Coronary artery (tissue), 2 donors: Measurements from ENCODE around the gene ZNF385B.

Source experiments
- DNase-seq: peaks from one replicate; pipeline ENCODE4 v3.0.0-alpha.2; 2017; ENCODE audit warnings: low spot score
- H3K27ac ChIP-seq, 2 donors: fragments of 200-600 bp; sonication (generic); one replicate each; pipeline ENCODE4 v1.5.1; 2016 to 2019
- H3K4me3 ChIP-seq: fragments of 200-600 bp; sonication (generic); 2 replicates; pipeline ENCODE4 v1.5.1; 2016; ENCODE audit warnings: mild to moderate bottlenecking, moderate library complexity
- TF ChIP-seq, protein P1 (sequence below): fragments of 200-600 bp; sonication (generic); IDR thresholded peaks from one replicate; pipeline ENCODE4 v1.5.1; 2019; ENCODE audit warnings: antibody characterized with exemption

ZNF385B gene

DNA sequence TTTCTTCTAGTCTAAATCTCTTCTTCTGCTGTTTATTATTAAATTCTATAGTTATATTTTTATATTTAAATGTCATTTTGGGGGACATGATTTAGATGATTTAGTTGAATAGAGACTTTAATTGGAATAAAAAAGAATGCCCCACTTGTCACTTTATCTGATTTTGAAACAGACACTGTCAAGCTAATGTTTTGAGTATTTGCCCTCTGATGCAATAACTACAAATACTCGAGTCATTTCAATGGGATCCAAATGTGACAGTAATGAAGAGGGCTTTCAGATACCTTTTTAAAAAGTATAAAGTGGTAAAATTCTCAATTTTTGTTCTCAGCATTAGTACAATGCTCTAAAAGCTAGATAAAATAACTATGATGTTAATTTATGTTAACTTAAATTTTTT lies 339.5 kb downstream of the ZNF385B start:
- H3K27ac ChIP-seq = no peak overlapping the region
- TF ChIP-seq, protein P1, sequence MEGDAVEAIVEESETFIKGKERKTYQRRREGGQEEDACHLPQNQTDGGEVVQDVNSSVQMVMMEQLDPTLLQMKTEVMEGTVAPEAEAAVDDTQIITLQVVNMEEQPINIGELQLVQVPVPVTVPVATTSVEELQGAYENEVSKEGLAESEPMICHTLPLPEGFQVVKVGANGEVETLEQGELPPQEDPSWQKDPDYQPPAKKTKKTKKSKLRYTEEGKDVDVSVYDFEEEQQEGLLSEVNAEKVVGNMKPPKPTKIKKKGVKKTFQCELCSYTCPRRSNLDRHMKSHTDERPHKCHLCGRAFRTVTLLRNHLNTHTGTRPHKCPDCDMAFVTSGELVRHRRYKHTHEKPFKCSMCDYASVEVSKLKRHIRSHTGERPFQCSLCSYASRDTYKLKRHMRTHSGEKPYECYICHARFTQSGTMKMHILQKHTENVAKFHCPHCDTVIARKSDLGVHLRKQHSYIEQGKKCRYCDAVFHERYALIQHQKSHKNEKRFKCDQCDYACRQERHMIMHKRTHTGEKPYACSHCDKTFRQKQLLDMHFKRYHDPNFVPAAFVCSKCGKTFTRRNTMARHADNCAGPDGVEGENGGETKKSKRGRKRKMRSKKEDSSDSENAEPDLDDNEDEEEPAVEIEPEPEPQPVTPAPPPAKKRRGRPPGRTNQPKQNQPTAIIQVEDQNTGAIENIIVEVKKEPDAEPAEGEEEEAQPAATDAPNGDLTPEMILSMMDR = no peak
- no peak for DNase-seq

GRCh38 chr2:179518830-179519229 lies 342.6 kb downstream of the ZNF385B start:
- no peak overlapping the region for H3K27ac ChIP-seq
- TF ChIP-seq, protein P1 = no peak
- no peak for DNase-seq
- H3K4me3 ChIP-seq = no peak overlapping the region

More for the DNA sequence above, 339.5 kb downstream of the ZNF385B start:
- H3K4me3 ChIP-seq = no peak overlapping the region

GRCh38 chr2:179513181-179513580 lies 348.2 kb downstream of the ZNF385B start:
- Histone ChIP-seq H3K27ac (no peak overlapping the region), H3K4me3 (no peak overlapping the region)
- DNase-seq = no peak
- TF ChIP-seq, protein P1 = no peak

DNA sequence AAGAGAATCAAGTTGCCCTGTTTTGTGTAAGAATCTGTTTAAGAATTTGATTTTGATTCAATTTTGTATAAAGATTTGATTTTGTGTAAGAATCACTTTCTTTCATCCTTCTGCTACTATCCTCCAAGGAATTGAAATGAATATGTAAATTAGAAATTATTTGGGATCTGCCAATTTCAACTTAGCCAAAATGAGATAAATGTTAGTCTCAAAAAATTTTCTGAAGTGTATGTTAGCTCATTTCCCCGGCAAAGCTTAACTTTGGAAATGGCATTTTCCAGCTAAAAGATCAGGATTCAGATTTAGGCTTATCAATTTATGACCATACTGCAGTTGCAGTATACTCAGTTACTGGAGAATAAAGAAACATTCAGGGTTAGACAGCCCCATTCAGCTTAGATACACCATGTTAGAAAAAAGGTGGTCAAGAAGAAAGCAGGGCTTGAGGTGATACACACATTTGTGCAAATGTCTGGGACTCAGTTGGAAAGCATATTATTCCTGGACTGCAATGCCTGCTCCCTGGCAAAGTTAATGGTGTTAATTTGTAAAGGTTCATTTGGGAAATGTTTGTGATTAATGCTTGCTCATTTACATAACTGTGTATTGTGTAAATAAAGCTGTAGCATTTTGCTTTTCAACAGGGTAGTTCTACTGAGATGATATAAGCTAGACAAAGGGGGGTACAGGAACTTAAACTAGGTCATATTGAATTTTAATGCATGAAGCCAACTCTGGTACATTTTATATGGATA lies 349.0 kb downstream of the ZNF385B start:
- Histone ChIP-seq H3K27ac (no peak overlapping the region), H3K4me3 (no peak overlapping the region)
- no peak for DNase-seq
- TF ChIP-seq, protein P1 = no peak

GRCh38 chr2:179511105-179511789 lies 350.2 kb downstream of the ZNF385B start:
- H3K4me3 ChIP-seq = no peak overlapping the region
- DNase-seq = no peak

DNA sequence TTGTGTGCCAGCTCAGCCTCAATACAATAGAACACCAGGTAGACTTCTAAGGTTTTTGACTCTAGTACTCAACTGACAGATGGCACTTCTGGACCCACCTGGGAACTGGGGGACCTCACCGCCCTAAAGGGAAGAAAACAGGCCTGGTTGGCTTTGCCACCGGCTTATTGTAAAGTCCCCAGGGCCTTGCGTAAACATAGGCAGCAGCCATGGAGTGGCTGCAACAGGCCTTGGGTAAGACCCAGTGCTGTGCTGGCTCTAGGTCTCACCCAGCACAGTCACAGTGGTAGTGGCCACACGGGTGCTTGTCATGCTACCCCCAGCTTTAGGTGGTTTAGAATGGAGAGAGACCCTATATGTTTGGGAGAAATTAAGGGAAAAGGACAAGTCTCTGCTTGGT lies 366.1 kb downstream of the ZNF385B start:
- Histone ChIP-seq H3K27ac (no peak overlapping the region), H3K4me3 (no peak overlapping the region)
- DNase-seq = no peak
- TF ChIP-seq, protein P1 = no peak

More at GRCh38 chr2:179511105-179511789, 350.2 kb downstream of the ZNF385B start:
- no peak overlapping the region for H3K27ac ChIP-seq
- TF ChIP-seq, protein P1 = no peak

DNA sequence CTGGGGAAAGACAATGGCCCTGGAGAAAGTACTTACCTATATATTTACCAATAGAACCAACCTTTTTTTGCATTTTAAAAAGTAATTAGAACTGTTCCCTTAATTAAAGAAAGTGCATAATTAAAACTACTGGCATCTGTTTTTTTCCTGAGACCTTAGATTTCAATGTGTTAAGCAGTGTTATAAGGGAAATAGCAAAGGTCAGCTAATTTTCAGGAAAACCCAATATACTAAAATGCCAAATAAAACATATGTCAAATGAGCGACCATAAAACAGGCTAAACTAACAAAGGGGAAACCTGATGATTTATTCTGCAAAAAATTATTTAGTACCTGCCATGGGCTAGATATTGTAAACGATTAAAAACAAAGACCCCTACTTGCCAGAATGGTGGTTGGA lies 372.8 kb downstream of the ZNF385B start:
- TF ChIP-seq, protein P1 = no peak
- Histone ChIP-seq H3K27ac (no peak overlapping the region), H3K4me3 (no peak overlapping the region)
- DNase-seq = no peak
